ENCODE data around the gene CEND1. TPM values are rescaled to one million over a fixed set of nuclear protein-coding genes. Genes with fewer than 3 reads are reported as not detected.

Gene CEND1
- total RNA-seq = 1 to 10 TPM; 1.2 to 1.6 TPM

GRCh38 chr11:789943-790342 lies at the start of gene CEND1:
CEND1 (minus strand) TSS chr11:790090; CDS start chr11:788576, 1,514 bp downstream.
- H3K4me3 Mint-ChIP-seq = peak within 1 kb of the TSS; percentile 52
- no peak within 1 kb of the TSS for H3K27ac Mint-ChIP-seq
- ChIA-PET POLR2A (interaction anchor here (0.6 to 2.0 kb wide), 5 partner anchors 11 to 214 kb away, joined by 3 to 5 read pairs (median 3); partner anchors contain the start of genes PHRF1 and RPLP2), CTCF (interaction anchor here (0.6 kb wide), 1 partner anchor 19 kb away, joined by 3 read pairs; no protein-coding TSS in a partner anchor)
- H3K4me1 Mint-ChIP-seq = peaks cover 26% of the 10 kb centered on the region
- no peaks in the 10 kb centered on the region for H3K9me3 Mint-ChIP-seq
- no peaks in the 10 kb centered on the region for H3K27me3 Mint-ChIP-seq
- H3K36me3 Mint-ChIP-seq (ENCODE audit: low read depth) = peaks cover 8% of the 10 kb centered on the region
- peak; percentile 68 for DNase-seq

GRCh38 chr11:839280-839623 lies 49.4 kb upstream of the CEND1 start:
- ChIA-PET CTCF (no interaction called here), POLR2A (interaction anchor here (4.6 to 5.2 kb wide), 2 partner anchors 10 to 19 kb away, joined by 32 to 45 read pairs; partner anchors contain the start of genes CRACR2B and PNPLA2)
- DNase-seq = no peak
- Mint-ChIP-seq H3K36me3 (ENCODE audit: low read depth) (peaks cover 17% of the 10 kb centered on the region), H3K27me3 (no peaks in the 10 kb centered on the region), H3K4me1 (peaks cover 27% of the 10 kb centered on the region), H3K4me3 (no peak overlapping the region), H3K27ac (no peak overlapping the region), H3K9me3 (no peaks in the 10 kb centered on the region)

- Mint-ChIP-seq H3K27me3 (no peaks in the 10 kb centered on the region), H3K36me3 (ENCODE audit: low read depth) (peaks cover 17% of the 10 kb centered on the region), H3K4me1 (peaks cover 29% of the 10 kb centered on the region), H3K27ac (no peak overlapping the region), H3K9me3 (no peaks in the 10 kb centered on the region), H3K4me3 (no peak overlapping the region)
- DNase-seq = no peak
- ChIA-PET POLR2A (interaction anchor here (5.2 kb wide), 1 partner anchor 10 kb away, joined by 45 read pairs; the partner anchor contains the start of gene CRACR2B), CTCF (interaction anchor here (0.6 kb wide), 1 partner anchor 150 kb away, joined by 4 read pairs; no protein-coding TSS in a partner anchor)
Observed at GRCh38 chr11:838441-839279, 48.8 kb upstream of the CEND1 start.

GRCh38 chr11:837990-838307 lies 48.1 kb upstream of the CEND1 start:
- ChIA-PET POLR2A (no interaction called here), CTCF (interaction anchor here (0.6 kb wide), 1 partner anchor 149 kb away, joined by 4 read pairs; no protein-coding TSS in a partner anchor)
- Mint-ChIP-seq H3K27me3 (no peaks in the 10 kb centered on the region), H3K4me3 (no peak overlapping the region), H3K9me3 (no peaks in the 10 kb centered on the region), H3K36me3 (ENCODE audit: low read depth) (peaks cover 17% of the 10 kb centered on the region), H3K27ac (no peak overlapping the region), H3K4me1 (peaks cover 25% of the 10 kb centered on the region)
- no peak for DNase-seq

GRCh38 chr11:837189-837989 lies 47.5 kb upstream of the CEND1 start:
- no peak for DNase-seq
- Mint-ChIP-seq H3K4me1 (peaks cover 25% of the 10 kb centered on the region), H3K36me3 (ENCODE audit: low read depth) (peaks cover 17% of the 10 kb centered on the region), H3K27me3 (no peaks in the 10 kb centered on the region), H3K9me3 (no peaks in the 10 kb centered on the region), H3K4me3 (no peak overlapping the region), H3K27ac (no peak overlapping the region)
- ChIA-PET CTCF (no interaction called here), POLR2A (interaction anchor here (1.0 to 1.3 kb wide), 2 partner anchors 12 to 18 kb away, joined by 3 to 5 read pairs; no protein-coding TSS in a partner anchor)

GRCh38 chr11:836700-837099 lies 46.8 kb upstream of the CEND1 start:
- Mint-ChIP-seq H3K27me3 (peaks cover 4% of the 10 kb centered on the region), H3K4me3 (no peak overlapping the region), H3K4me1 (peaks cover 25% of the 10 kb centered on the region), H3K9me3 (no peaks in the 10 kb centered on the region), H3K27ac (no peak overlapping the region), H3K36me3 (ENCODE audit: low read depth) (peaks cover 17% of the 10 kb centered on the region)
- CTCF ChIA-PET = no interaction called here
- DNase-seq = no peak
- POLR2A ChIA-PET = interaction anchor here (1.0 to 1.3 kb wide), 2 partner anchors 11 to 17 kb away, joined by 3 to 5 read pairs; no protein-coding TSS in a partner anchor

- no peak overlapping the region for H3K27ac Mint-ChIP-seq
- H3K36me3 Mint-ChIP-seq (ENCODE audit: low read depth) = peaks cover 17% of the 10 kb centered on the region
- H3K4me1 Mint-ChIP-seq = peaks cover 23% of the 10 kb centered on the region
- no peaks in the 10 kb centered on the region for H3K9me3 Mint-ChIP-seq
- peaks cover 8% of the 10 kb centered on the region for H3K27me3 Mint-ChIP-seq
- DNase-seq = no peak
- CTCF ChIA-PET = no interaction called here
- no peak overlapping the region for H3K4me3 Mint-ChIP-seq
- POLR2A ChIA-PET = interaction anchor here (1.0 to 1.3 kb wide), 2 partner anchors 11 to 17 kb away, joined by 3 to 5 read pairs; no protein-coding TSS in a partner anchor
Observed at GRCh38 chr11:836274-836673, 46.4 kb upstream of the CEND1 start.

GRCh38 chr11:834371-835316 lies 44.8 kb upstream of the CEND1 start:
- Mint-ChIP-seq H3K36me3 (ENCODE audit: low read depth) (peaks cover 12% of the 10 kb centered on the region), H3K27ac (no peak overlapping the region), H3K9me3 (no peaks in the 10 kb centered on the region), H3K4me3 (no peak overlapping the region), H3K4me1 (peaks cover 18% of the 10 kb centered on the region), H3K27me3 (peaks cover 16% of the 10 kb centered on the region)
- DNase-seq = no peak
- ChIA-PET POLR2A (interaction anchor here (1.2 to 8.3 kb wide), 4 partner anchors 8 to 25 kb away, joined by 4 to 74 read pairs (median 14); partner anchors contain the start of genes PNPLA2, POLR2L, RPLP2 and TSPAN4), CTCF (no interaction called here)

- DNase-seq = no peak
- peaks cover 23% of the 10 kb centered on the region for H3K27me3 Mint-ChIP-seq
- H3K36me3 Mint-ChIP-seq (ENCODE audit: low read depth) = peaks cover 9% of the 10 kb centered on the region
- peak overlapping the region; percentile 47 for H3K4me3 Mint-ChIP-seq
- ChIA-PET CTCF (no interaction called here), POLR2A (interaction anchor here (1.2 to 8.3 kb wide), 3 partner anchors 9 to 23 kb away, joined by 4 to 74 read pairs (median 25); partner anchors contain the start of genes PNPLA2, POLR2L and TSPAN4)
- H3K9me3 Mint-ChIP-seq = no peaks in the 10 kb centered on the region
- H3K4me1 Mint-ChIP-seq = peaks cover 25% of the 10 kb centered on the region
- H3K27ac Mint-ChIP-seq = no peak overlapping the region
Observed at GRCh38 chr11:833849-834311, 44.0 kb upstream of the CEND1 start.

GRCh38 chr11:833114-833791 lies 43.4 kb upstream of the CEND1 start:
- Mint-ChIP-seq H3K4me1 (peaks cover 29% of the 10 kb centered on the region), H3K36me3 (ENCODE audit: low read depth) (peaks cover 5% of the 10 kb centered on the region), H3K9me3 (no peaks in the 10 kb centered on the region), H3K27me3 (peaks cover 29% of the 10 kb centered on the region), H3K4me3 (peak overlapping the region; percentile 47), H3K27ac (no peak overlapping the region)
- CTCF ChIA-PET = no interaction called here
- POLR2A ChIA-PET = interaction anchor here (1.2 to 8.3 kb wide), 4 partner anchors 10 to 24 kb away, joined by 4 to 74 read pairs (median 18); partner anchors contain the start of genes PNPLA2, POLR2L, RPLP2 and TSPAN4
- DNase-seq = peak; percentile 42

- no peak within 1 kb of the TSS for H3K27ac Mint-ChIP-seq
- CTCF ChIA-PET = no interaction called here
Observed at GRCh38 chr11:832529-833113, 42.7 kb upstream of the CEND1 start, which contains the start of gene CD151. CD151 (plus strand) TSS chr11:832952; CDS start chr11:836070, 3,118 bp downstream.

More at GRCh38 chr11:832529-833113, 42.7 kb upstream of the CEND1 start, which contains the start of gene CD151:
- peak; percentile 61 for DNase-seq
- H3K36me3 Mint-ChIP-seq (ENCODE audit: low read depth) = peaks cover 3% of the 10 kb centered on the region
- H3K9me3 Mint-ChIP-seq = no peaks in the 10 kb centered on the region
- peak within 1 kb of the TSS; percentile 47 for H3K4me3 Mint-ChIP-seq
- peaks cover 36% of the 10 kb centered on the region for H3K27me3 Mint-ChIP-seq
- POLR2A ChIA-PET = interaction anchor here (2.8 to 8.3 kb wide), 3 partner anchors 10 to 24 kb away, joined by 12 to 74 read pairs (median 25); partner anchors contain the start of genes PNPLA2, POLR2L, RPLP2 and TSPAN4
- peaks cover 36% of the 10 kb centered on the region for H3K4me1 Mint-ChIP-seq

Measured in activated CD4-positive, alpha-beta memory T cell treated with anti-CD3 and anti-CD28 coated beads, Interleukin-2, amount 10 ng/mL, durations not matched to agents 7 days and 5 days (primary cell).